Omental fat pad (tissue), 4 donors: ENCODE results near the gene DUSP2. TPM values are rescaled to one million over a fixed set of nuclear protein-coding genes. Genes with fewer than 3 reads are reported as not detected.
A peak's percentile ranks its signal among the peaks of the same experiment; 100 is the strongest.

ENCODE experiments used
- ATAC-seq: fragments of 150-250 bp; one replicate; pipeline ENCODE4 v1.9.1; 2016; ENCODE audit warnings: mild to moderate bottlenecking, moderate library complexity; ENCODE audit not compliant: low FRiP score
- DNase-seq: peaks from one replicate; pipeline ENCODE4 v3.0.0-alpha.2; 2019; ENCODE audit warnings: low spot score
- total RNA-seq, 4 donors: library from RNA; depleted of rRNA; stranded (reverse); fragments of >200 nt; gene quantifications; one replicate each; pipeline ENCODE4 v1.1.0, GENCODE V29; 2016
- TF ChIP-seq, protein P1 (sequence below), 3 donors: fragments of 450-650 bp; IDR thresholded peaks; one replicate each; pipeline ENCODE4 v1.5.1; 2016 to 2017; ENCODE audit warnings: antibody characterized with exemption in 3 of 3, mild to moderate bottlenecking in 3 of 3, moderate library complexity in 2 of 3

Gene DUSP2
- total RNA-seq, 4 donors from 2014 or later = 8.5 to 199 (median 18.8) TPM

DNA sequence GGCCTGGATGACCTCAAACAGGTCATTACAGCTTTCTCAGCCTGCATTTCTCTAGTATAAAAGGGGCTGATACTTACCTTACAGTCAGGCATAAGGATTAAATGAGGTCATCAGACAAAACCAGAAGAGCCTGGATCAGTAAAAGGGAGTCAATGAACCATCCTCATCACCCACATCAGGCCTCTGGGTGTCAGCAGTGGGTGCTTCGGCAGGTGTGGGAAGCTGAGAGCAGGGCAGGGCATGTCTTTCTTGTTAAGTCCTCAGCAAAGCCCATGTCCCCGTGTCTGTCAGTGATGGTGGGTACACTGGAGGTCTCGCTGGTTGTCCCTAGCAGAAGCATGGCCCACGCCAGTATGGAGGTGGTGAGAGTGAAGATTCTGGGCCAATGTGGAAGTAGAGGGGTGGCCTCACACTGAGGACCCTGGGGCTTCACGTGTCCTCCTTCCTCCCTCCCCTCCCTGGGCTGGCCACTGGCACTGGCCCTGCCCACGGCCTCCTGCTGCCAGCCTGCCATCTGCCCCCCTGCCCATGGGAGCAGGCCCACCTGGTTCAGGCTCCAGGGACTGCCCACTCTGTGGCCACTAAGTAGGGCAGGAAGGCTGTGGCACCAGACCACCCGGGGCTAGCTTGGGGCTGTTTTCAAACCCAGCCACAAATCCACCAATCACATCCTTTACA, 33.3 kb downstream of the DUSP2 start:
- TF ChIP-seq, protein P1, sequence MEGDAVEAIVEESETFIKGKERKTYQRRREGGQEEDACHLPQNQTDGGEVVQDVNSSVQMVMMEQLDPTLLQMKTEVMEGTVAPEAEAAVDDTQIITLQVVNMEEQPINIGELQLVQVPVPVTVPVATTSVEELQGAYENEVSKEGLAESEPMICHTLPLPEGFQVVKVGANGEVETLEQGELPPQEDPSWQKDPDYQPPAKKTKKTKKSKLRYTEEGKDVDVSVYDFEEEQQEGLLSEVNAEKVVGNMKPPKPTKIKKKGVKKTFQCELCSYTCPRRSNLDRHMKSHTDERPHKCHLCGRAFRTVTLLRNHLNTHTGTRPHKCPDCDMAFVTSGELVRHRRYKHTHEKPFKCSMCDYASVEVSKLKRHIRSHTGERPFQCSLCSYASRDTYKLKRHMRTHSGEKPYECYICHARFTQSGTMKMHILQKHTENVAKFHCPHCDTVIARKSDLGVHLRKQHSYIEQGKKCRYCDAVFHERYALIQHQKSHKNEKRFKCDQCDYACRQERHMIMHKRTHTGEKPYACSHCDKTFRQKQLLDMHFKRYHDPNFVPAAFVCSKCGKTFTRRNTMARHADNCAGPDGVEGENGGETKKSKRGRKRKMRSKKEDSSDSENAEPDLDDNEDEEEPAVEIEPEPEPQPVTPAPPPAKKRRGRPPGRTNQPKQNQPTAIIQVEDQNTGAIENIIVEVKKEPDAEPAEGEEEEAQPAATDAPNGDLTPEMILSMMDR (IDR thresholded peaks at IDR 0.05) = no peak
- DNase-seq (no peak), ATAC-seq (no peak)

DNA sequence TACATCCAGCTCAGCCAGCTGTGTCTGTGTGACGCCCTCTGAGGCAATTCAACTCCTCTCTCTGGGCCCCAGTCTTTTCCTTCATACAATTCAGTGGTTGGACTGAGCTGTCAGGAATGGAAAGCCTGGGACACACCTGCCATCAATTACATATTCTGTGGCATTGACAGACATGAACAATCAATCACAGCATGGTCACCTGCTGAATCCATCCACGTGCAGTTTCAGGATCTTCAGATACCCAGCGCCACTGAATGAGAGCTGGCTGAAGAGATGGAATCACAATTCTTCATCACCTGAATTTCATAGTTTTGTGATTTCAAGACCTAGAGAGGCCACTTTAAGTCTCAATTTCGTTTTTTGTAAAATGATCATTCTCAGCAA, 34.0 kb downstream of the DUSP2 start:
- no peak for ATAC-seq
- DNase-seq = no peak
- TF ChIP-seq, protein P1 (IDR thresholded peaks at IDR 0.05) = no peak

DNA sequence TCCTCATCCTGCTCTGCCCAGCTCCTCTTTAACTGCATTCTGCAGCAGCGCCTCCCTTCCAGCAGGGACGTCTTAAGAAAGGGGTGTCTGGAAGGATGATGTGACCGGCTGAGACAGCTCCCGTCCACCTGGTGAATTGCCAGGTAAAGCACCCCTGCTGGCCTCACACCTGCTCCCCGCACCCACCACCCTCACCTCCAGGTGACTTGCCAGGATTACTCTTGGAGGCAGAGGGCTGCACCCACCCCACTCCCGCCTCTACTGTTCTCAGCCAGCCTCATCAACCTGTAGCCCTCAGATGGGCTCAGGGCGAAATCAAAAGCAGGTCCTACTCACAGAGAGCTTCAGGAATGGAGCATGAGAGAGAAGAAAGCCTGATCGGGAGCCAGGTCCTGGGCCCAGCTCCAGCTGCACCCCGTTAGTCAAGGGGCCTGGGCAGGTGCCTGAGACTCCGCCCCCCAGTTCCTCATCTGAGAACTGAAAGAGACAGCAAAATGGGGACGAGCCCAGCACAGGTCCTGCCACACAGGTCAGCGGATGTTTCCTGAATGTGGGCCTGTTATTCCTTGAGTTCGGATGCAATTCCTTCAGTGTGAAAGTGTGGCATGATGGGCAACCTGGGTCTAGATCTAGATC, 34.5 kb downstream of the DUSP2 start:
- DNase-seq (no peak), ATAC-seq (no peak)
- TF ChIP-seq, protein P1 (IDR thresholded peaks at IDR 0.05) = no peak

DNA sequence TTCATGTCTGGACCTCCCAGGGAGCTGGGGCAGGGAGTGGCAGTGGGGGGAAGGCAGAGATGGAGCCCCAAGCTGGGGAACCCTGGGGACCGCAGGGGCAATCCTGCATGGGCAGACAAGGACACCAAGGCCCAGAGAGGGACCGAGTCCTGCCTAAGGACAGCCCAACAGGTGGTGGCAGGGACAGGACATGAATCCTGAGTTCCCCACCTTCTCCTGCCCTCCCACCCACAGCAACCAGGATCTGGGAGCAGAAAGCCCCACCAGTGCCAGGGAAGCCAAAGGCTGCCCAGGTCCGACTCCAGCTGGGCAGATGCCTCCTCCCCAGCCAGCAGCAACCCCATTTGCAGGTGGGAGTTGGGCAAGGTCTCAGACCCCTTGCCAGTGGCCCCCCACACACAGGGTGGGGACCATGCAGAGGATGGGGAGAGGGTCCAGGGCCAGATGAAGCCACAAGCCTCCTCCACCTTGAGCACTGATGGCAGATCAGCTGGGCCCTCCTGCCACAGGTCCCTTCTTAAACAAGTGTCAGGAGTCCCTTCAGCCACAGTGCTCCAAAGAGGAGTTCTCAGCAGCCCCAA, 35.2 kb downstream of the DUSP2 start:
- DNase-seq = no peak
- no peak for ATAC-seq
- TF ChIP-seq, protein P1 (IDR thresholded peaks at IDR 0.05) = no peak

DNA sequence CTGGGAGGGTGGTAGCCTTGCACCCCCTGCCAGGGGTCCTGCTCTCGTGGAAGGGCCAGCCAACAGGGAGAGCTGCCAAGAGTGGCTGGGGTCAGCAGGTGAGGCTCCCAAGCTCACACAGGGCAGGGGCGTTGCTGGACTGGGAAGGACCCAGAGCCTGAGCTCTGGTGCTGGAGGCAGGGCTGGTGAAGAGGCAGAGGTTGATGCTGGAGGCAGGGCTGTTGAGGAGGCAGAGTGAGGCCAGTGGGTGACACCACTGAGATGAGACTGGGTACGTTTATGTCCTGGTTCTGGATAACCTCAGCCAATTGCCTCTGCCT, 35.9 kb downstream of the DUSP2 start:
- TF ChIP-seq, protein P1 (IDR thresholded peaks at IDR 0.05) = peak in 1 of 3 donors; percentile 11
- ATAC-seq (no peak), DNase-seq (no peak)

DNA sequence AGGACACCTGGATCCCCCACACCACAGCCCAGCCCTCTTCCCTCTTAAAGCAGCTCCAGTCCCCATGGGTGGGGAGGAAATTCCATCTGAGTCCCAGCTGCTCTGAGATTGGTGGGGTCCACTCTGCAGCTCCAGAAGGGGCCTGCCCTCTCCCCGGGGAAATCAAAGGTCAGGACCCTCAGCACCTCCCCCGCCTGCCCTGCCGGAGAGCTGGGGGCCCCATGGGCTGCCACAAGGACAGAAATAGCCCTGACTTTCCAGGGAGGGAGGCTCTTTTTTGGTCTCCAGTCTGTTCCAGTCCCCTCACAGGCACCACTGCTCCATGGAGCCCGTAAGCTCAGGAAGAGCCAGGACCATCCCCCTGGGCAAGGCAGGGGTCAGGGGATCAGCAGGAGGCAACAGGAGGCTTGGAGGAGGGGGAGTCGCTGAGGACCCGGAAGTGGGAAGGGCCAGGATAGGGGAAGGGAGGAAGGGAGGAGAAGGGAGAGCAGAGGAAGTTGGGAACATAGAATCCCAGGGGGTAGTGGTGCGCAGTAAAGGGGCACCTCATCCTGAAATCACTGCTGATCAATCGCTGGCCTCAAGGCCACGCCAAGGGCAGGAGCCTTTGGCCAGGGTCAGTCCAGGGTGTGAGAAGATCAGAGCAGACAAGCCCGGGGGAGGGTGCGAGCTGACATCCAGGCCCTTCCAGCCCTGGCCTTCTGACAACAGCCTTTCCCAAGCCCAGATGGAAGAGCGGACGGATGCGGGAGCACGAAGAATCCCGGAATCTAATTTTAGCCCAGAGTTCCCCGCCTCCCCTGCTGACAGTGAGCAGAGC, 36.5 kb downstream of the DUSP2 start:
- TF ChIP-seq, protein P1 (IDR thresholded peaks at IDR 0.05) = no peak
- DNase-seq (no peak), ATAC-seq (no peak)
